22Rv1 (cell line): ENCODE data around the gene NDFIP1.

ENCODE experiments used
- H3K27ac ChIP-seq: fragments of 450-650 bp; 2 replicates; pipeline ENCODE4 v1.5.1; 2017
- ZFX ChIP-seq: fragments of 450-650 bp; IDR thresholded peaks from 2 replicates; pipeline ENCODE4 v1.6.1; 2017; ENCODE audit warnings: antibody characterized with exemption, borderline replicate concordance
- TF ChIP-seq, protein P1 (sequence below): fragments of 450-650 bp; IDR thresholded peaks from 2 replicates; pipeline ENCODE4 v1.5.1; 2017; ENCODE audit warnings: mild to moderate bottlenecking

NDFIP1 gene

DNA sequence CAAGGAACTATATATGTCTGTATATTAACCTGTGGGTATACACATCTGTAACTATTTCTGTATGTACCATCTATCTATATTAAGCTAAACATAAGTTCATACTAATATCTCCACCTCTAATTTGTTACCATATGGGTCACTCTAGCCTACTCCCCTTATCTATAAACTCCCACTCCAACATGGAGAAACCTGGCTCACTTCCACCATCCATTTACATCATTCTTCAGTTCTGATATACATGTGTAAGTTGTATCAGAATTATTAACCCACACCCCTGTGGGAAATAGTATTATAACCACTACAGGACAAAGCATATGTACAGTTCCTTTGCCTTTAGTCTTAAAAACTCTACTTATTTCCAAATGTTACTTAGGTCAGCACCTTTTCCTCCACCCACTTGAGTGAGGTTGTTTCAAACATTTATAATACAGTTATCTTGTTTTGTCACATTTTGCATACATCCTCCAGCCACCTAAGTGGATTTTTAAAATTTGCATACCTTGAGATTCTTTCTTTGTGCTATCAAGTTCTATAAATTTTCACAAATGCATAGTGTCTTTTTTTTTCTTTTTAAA lies 10.6 kb downstream of the NDFIP1 start:
- TF ChIP-seq, protein P1, sequence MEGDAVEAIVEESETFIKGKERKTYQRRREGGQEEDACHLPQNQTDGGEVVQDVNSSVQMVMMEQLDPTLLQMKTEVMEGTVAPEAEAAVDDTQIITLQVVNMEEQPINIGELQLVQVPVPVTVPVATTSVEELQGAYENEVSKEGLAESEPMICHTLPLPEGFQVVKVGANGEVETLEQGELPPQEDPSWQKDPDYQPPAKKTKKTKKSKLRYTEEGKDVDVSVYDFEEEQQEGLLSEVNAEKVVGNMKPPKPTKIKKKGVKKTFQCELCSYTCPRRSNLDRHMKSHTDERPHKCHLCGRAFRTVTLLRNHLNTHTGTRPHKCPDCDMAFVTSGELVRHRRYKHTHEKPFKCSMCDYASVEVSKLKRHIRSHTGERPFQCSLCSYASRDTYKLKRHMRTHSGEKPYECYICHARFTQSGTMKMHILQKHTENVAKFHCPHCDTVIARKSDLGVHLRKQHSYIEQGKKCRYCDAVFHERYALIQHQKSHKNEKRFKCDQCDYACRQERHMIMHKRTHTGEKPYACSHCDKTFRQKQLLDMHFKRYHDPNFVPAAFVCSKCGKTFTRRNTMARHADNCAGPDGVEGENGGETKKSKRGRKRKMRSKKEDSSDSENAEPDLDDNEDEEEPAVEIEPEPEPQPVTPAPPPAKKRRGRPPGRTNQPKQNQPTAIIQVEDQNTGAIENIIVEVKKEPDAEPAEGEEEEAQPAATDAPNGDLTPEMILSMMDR = no peak
- TF ChIP-seq ZFX = no peak
- no peak overlapping the region for H3K27ac ChIP-seq

GRCh38 chr5:142120247-142120935 lies 11.8 kb downstream of the NDFIP1 start:
- TF ChIP-seq, protein P1 = no peak
- no peak for TF ChIP-seq ZFX
- H3K27ac ChIP-seq = no peak overlapping the region

- no peak overlapping the region for H3K27ac ChIP-seq
- TF ChIP-seq, protein P1 = no peak
- TF ChIP-seq ZFX = no peak
Measured at GRCh38 chr5:142122121-142122520, 13.5 kb downstream of the NDFIP1 start.

GRCh38 chr5:142125378-142125777 lies 16.8 kb downstream of the NDFIP1 start:
- TF ChIP-seq ZFX = no peak
- TF ChIP-seq, protein P1 = no peak
- H3K27ac ChIP-seq = no peak overlapping the region

DNA sequence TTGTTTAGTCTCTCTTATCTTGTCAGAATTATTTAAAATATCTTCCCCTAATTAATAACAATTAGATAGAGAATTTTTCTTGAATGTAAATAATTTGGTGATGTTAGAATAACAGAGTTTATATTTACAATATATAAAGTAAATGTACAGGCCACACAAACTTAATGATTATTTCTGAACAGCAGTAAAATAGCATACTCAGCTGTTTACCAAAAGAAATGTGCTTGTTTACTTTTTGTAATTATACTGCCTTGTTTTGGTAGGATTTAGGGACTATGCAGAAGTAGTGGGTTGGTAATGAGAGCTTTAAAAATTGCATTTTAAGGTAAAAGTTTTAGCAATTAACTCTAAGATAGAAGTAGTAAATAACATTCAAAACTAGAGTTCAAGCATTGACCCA lies 17.4 kb downstream of the NDFIP1 start:
- no peak for TF ChIP-seq ZFX
- TF ChIP-seq, protein P1 = no peak
- no peak overlapping the region for H3K27ac ChIP-seq

DNA sequence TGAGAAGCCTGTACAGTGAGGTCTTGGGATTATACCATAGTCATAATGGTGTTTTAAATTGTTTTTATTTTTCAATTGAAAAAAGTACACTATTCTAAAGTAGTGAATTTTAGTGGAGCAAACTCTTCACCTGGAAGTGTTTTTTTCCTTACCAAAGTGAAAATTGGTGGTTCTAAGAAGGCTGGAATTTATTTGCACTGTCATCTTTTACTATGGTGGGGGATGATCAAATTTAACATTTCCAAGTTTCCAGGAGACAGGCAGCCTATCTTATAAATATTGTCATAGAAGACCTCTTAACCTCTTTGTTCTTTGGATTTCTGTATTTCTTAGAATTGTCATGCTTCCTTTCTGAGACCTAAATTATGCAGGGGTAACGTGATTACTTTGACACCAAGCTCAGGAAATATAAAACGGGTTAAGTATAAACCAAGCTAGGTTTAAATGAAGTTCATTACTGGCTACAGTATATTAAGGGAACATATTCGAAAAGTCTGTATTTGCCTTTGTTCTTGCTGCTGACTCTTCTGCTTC lies 20.2 kb downstream of the NDFIP1 start:
- no peak overlapping the region for H3K27ac ChIP-seq
- TF ChIP-seq ZFX = no peak
- TF ChIP-seq, protein P1 = no peak

GRCh38 chr5:142129446-142130066 lies 21.0 kb downstream of the NDFIP1 start:
- no peak for TF ChIP-seq ZFX
- TF ChIP-seq, protein P1 = no peak

More at GRCh38 chr5:142129446-142130066, 21.0 kb downstream of the NDFIP1 start:
- H3K27ac ChIP-seq = no peak overlapping the region
